Endothelial cell of umbilical vein (primary cell): ENCODE results near the gene ANGPTL4. TPM values are rescaled to one million over a fixed set of nuclear protein-coding genes. Genes with fewer than 3 reads are reported as not detected.

Source experiments
- BruUV-seq: library from RNA; stranded (reverse); fragments of 400-500 nt; replicated peaks from 2 replicates; lab custom pipeline; 2021; lab: Mats Ljungman, UMichigan
- CTCF ChIA-PET: fragments of 300-600, 350-600 bp; sonication (Branson Sonifier 250); formaldehyde crosslinking; loops from one replicate; lab custom pipeline; 2021; ENCODE audit warnings: antibody characterized with exemption, inconsistent platforms; lab: Charles Lee
- POLR2A ChIA-PET: fragments of 300-600, 350-600 bp; sonication (Branson Sonifier 250); formaldehyde crosslinking; loops from one replicate; lab custom pipeline; 2021; ENCODE audit warnings: antibody characterized with exemption, inconsistent platforms; lab: Charles Lee
- DNase-seq: peaks from one replicate; pipeline ENCODE4 v3.0.0-alpha.2; 2011; ENCODE audit warnings: low read depth, low spot score
- FAIRE-seq: peaks from 2 replicates; lab custom pipeline; 2011; peaks lifted over from hg19 to GRCh38; lab: Jason Lieb, UNC
- H2AFZ ChIP-seq: 2 replicates; pipeline ENCODE4 v1.6.0; 2012; ENCODE audit warnings: low read depth, low read length, control low read depth, inconsistent platforms
- H3K27ac ChIP-seq: 2 replicates; pipeline ENCODE4 v1.5.1; 2011; ENCODE audit warnings: low read depth, mild to moderate bottlenecking, control low read depth, low read length, moderate library complexity; ENCODE audit not compliant: insufficient read depth
- H3K27me3 ChIP-seq, 2 experiments: 2 replicates each; pipeline versions ENCODE4 v1.6.0 to v1.6.1; 2011; ENCODE audit warnings: low read length in 2 of 2, mixed read lengths in 1 of 2; ENCODE audit not compliant: control insufficient read depth in 2 of 2, insufficient read depth in 2 of 2
- H3K36me3 ChIP-seq, 2 experiments: 2 replicates in 1 of 2; 3 replicates in 1 of 2; pipeline ENCODE4 v1.5.1; 2011; ENCODE audit warnings: low read length in 2 of 2, mild to moderate bottlenecking in 1 of 2, moderate library complexity in 1 of 2; ENCODE audit not compliant: control insufficient read depth in 2 of 2, insufficient read depth in 2 of 2; ENCODE audit errors: extremely low read depth in 1 of 2
- H3K4me1 ChIP-seq: 3 replicates; pipeline ENCODE4 v1.5.1; 2011; ENCODE audit warnings: mild to moderate bottlenecking, low read length; ENCODE audit not compliant: control insufficient read depth, insufficient read depth; ENCODE audit errors: extremely low read depth
- H3K4me2 ChIP-seq: 2 replicates; pipeline ENCODE4 v1.6.1; 2011; ENCODE audit warnings: low read length, control low read depth, mixed read lengths; ENCODE audit not compliant: insufficient read depth
- H3K4me3 ChIP-seq, 3 experiments: fragments of 200-600 bp in 1 of 3; sonication (generic), shearing (Covaris generic) in 1 of 3; replicated peaks in 1 of 3; 2 replicates each; pipeline ENCODE4 v1.5.1; 2011 to 2016; ENCODE audit warnings: control low read depth in 3 of 3, low read length in 3 of 3, mild to moderate bottlenecking in 2 of 3, inconsistent platforms in 1 of 3, low read depth in 1 of 3, moderate library complexity in 1 of 3; ENCODE audit not compliant: insufficient read depth in 1 of 3
- H3K79me2 ChIP-seq: 2 replicates; pipeline ENCODE4 v1.6.0; 2012; ENCODE audit warnings: low read length, inconsistent platforms; ENCODE audit not compliant: control insufficient read depth, insufficient read depth
- H3K9ac ChIP-seq: replicated peaks from 2 replicates; pipeline ENCODE3; 2011; ENCODE audit warnings: low read length, control low read depth; ENCODE audit not compliant: insufficient read depth; ENCODE audit errors: extremely low read depth
- H3K9me1 ChIP-seq: replicated peaks from 3 replicates; pipeline ENCODE4 v1.6.0; 2011; ENCODE audit warnings: mild to moderate bottlenecking, low read length; ENCODE audit not compliant: control insufficient read depth, insufficient read depth; ENCODE audit errors: extremely low read depth
- H3K9me3 ChIP-seq: replicated peaks from 2 replicates; pipeline ENCODE4 v1.5.1; 2012; ENCODE audit warnings: low read length, inconsistent platforms; ENCODE audit not compliant: control insufficient read depth, insufficient read depth
- H4K20me1 ChIP-seq: replicated peaks from 2 replicates; pipeline ENCODE3; 2011; ENCODE audit warnings: mild to moderate bottlenecking, low read length; ENCODE audit not compliant: control insufficient read depth, insufficient read depth; ENCODE audit errors: extremely low read depth
- FOS ChIP-seq: IDR thresholded peaks from 2 replicates; pipeline ENCODE4 v1.6.1; 2011; ENCODE audit warnings: mild to moderate bottlenecking, low read length, moderate library complexity, borderline replicate concordance; ENCODE audit not compliant: insufficient read depth
- GATA2 ChIP-seq: IDR thresholded peaks from 2 replicates; pipeline ENCODE4 v1.7.0; 2011; ENCODE audit warnings: low read depth, mild to moderate bottlenecking, moderate library complexity, mixed read lengths, low read length; ENCODE audit not compliant: insufficient read length, insufficient read depth
- JUN ChIP-seq: IDR thresholded peaks from 2 replicates; pipeline ENCODE4 v1.6.1; 2011; ENCODE audit warnings: borderline replicate concordance, low read depth; ENCODE audit not compliant: insufficient read length, insufficient read depth
- MYC ChIP-seq: IDR thresholded peaks from one replicate; pipeline ENCODE4 v1.6.1; 2011; ENCODE audit warnings: mild to moderate bottlenecking, low read depth, low read length
- POLR2A ChIP-seq: IDR thresholded peaks from 2 replicates; pipeline ENCODE4 v1.6.1; 2012; ENCODE audit warnings: low read depth, mild to moderate bottlenecking, control low read depth, low read length
- POLR2AphosphoS5 ChIP-seq: IDR thresholded peaks from 2 replicates; pipeline ENCODE4 v1.6.1; 2012; ENCODE audit warnings: low read depth, mild to moderate bottlenecking, control low read depth, low read length, moderate library complexity; ENCODE audit not compliant: insufficient read depth
- dilution Hi-C: fragments of 300-500 bp; cut with MboI; formaldehyde crosslinking; loops from one replicate; pipeline ENCODE4 v1.15.0; 2019; ENCODE audit warnings: low sequenced_read_pairs; ENCODE audit not compliant: extremely low pct_ligation_motif_present
- intact Hi-C: fragments of 100-400 bp; cut with micrococcal nuclease; formaldehyde crosslinking; loops from one replicate; pipeline ENCODE4 v1.10.0; 2022
- polyA plus RNA-seq, 4 experiments: library from polyadenylated mRNA; depleted of rRNA in 3 of 4; stranded (reverse) in 3 of 4; unstranded in 1 of 4; fragments of >200 nt; gene quantifications; 2 replicates each; pipeline versions ENCODE4 v1.2.1 to v1.2.3, GENCODE V29; 2011 to 2012; ENCODE audit warnings: missing spikeins in 1 of 4
- total RNA-seq: library from RNA; stranded (reverse); gene quantifications from 2 replicates; pipeline ENCODE4 v1.2.3, GENCODE V29; 2021

The ANGPTL4 gene
- total and polyA plus RNA-seq, 2 donors (not counting 3 experiments of a cell fraction or from before 2014, with no cell fraction given) = 3.9 to 14.1 TPM

GRCh38 chr19:8389891-8390616 lies 26.1 kb downstream of the ANGPTL4 start, which contains the start of gene RAB11B:
Gene RAB11B, plus strand, starts transcription at chr19:8390360. Its CDS starts 57 bp downstream, at chr19:8390417.
- H3K36me3 ChIP-seq = no peaks in the 10 kb centered on the region
- no peaks in the 10 kb centered on the region for H4K20me1 ChIP-seq
- H3K9me3 ChIP-seq = no peaks in the 10 kb centered on the region
- no peaks in the 10 kb centered on the region for H3K9me1 ChIP-seq
- FAIRE-seq (peak; percentile 99), DNase-seq (peak; percentile 100)
- peaks cover 30% of the 10 kb centered on the region for H3K79me2 ChIP-seq
- no peaks in the 10 kb centered on the region for H3K27me3 ChIP-seq
- H2AFZ ChIP-seq = peak within 1 kb of the TSS; percentile 12
- CTCF ChIA-PET = interaction anchor here (0.8 to 5.0 kb wide), 7 partner anchors 9 to 116 kb away, joined by 3 to 29 read pairs (median 6); partner anchors contain the start of genes ANGPTL4 and MARCHF2
- H3K4me1 ChIP-seq = peaks cover 23% of the 10 kb centered on the region
- intact Hi-C loops (loop anchor here (1.0 kb wide), 4 partner anchors 23 to 35 kb away; partner anchors contain the start of gene MARCHF2), dilution Hi-C loops (no loop called here)
- H3K4me2 ChIP-seq = peak within 1 kb of the TSS; percentile 54
- POLR2A ChIA-PET = interaction anchor here (0.6 to 2.0 kb wide), 11 partner anchors 23 to 124 kb away, joined by 3 to 8 read pairs (median 4); partner anchors contain the start of genes HNRNPM, KANK3, MARCHF2 and ZNF414
- H3K9ac ChIP-seq = peak within 1 kb of the TSS; percentile 98
- BruUV-seq = no TSS peak
- peak within 1 kb of the TSS; percentile 62 to 93 (median 69) for H3K4me3 ChIP-seq
- TF ChIP-seq POLR2A = peak; percentile 54
- peak; percentile 18 for TF ChIP-seq FOS
- TF ChIP-seq POLR2AphosphoS5 = no peak
- TF ChIP-seq JUN = peak; percentile 91
- H3K27ac ChIP-seq = peak within 1 kb of the TSS; percentile 97

GRCh38 chr19:8390617-8390981 lies 26.6 kb downstream of the ANGPTL4 start:
- H3K27me3 ChIP-seq = no peaks in the 10 kb centered on the region
- H3K4me1 ChIP-seq = peaks cover 29% of the 10 kb centered on the region
- H3K36me3 ChIP-seq = no peaks in the 10 kb centered on the region
- no TSS peak for BruUV-seq
- no peaks in the 10 kb centered on the region for H4K20me1 ChIP-seq
- FAIRE-seq (no peak), DNase-seq (peak; percentile 96)
- dilution Hi-C loops (no loop called here), intact Hi-C loops (loop anchor here (1.0 kb wide), 4 partner anchors 23 to 35 kb away; partner anchors contain the start of gene MARCHF2)
- peak overlapping the region; percentile 97 for H3K27ac ChIP-seq
- peak overlapping the region; percentile 54 for H3K4me2 ChIP-seq
- peaks cover 33% of the 10 kb centered on the region for H3K79me2 ChIP-seq
- ChIA-PET CTCF (interaction anchor here (0.8 to 5.0 kb wide), 7 partner anchors 8 to 115 kb away, joined by 3 to 29 read pairs (median 6); partner anchors contain the start of genes ANGPTL4 and MARCHF2), POLR2A (interaction anchor here (0.6 to 2.0 kb wide), 13 partner anchors 23 to 123 kb away, joined by 3 to 8 read pairs (median 4); partner anchors contain the start of genes HNRNPM, KANK3, MARCHF2 and ZNF414)
- H2AFZ ChIP-seq = no peak overlapping the region
- no peaks in the 10 kb centered on the region for H3K9me1 ChIP-seq
- peak overlapping the region; percentile 98 for H3K9ac ChIP-seq
- no peak for TF ChIP-seq GATA2
- TF ChIP-seq MYC = no peak
- no peaks in the 10 kb centered on the region for H3K9me3 ChIP-seq
- peak overlapping the region; percentile 59 to 93 (median 69) for H3K4me3 ChIP-seq
